ENCODE results near the gene MMP24OS. TPM values are rescaled to one million over a fixed set of nuclear protein-coding genes. Genes with fewer than 3 reads are reported as not detected.

MMP24OS gene
- total RNA-seq, 1 experiment from 2014 or later = 42.3 TPM

- H3K4me3 Mint-ChIP-seq (ENCODE audit: unreplicated experiment) = no peak within 1 kb of the TSS
- no peaks in the 10 kb centered on the region for H3K9me3 ChIP-seq
These were observed 14.0 kb upstream of the MMP24OS start, which contains the start of gene FAM83C for GRCh38 chr20:35291654-35292503. TSS of gene FAM83C (minus strand) at chr20:35292425. CDS start at chr20:35292304, 121 bp downstream.

GRCh38 chr20:35290887-35291417 is 13.0 kb upstream of the MMP24OS start:
- H3K9me3 Mint-ChIP-seq (ENCODE audit: unreplicated experiment) = no peaks in the 10 kb centered on the region
- H3K4me1 ChIP-seq = peaks cover 26% of the 10 kb centered on the region
- DNase-seq = no peak
- H3K27me3 Mint-ChIP-seq (ENCODE audit: insufficient read depth, unreplicated experiment) = no peaks in the 10 kb centered on the region
- ChIA-PET CTCF (interaction anchor here (1.1 to 2.7 kb wide), 3 partner anchors 16 to 146 kb away, joined by 3 to 9 read pairs (median 5); no protein-coding TSS in a partner anchor), POLR2A (interaction anchor here (0.6 kb wide), 1 partner anchor 13 kb away, joined by 4 read pairs; no protein-coding TSS in a partner anchor)
- H3K36me3 Mint-ChIP-seq (ENCODE audit: insufficient read depth, unreplicated experiment) = no peaks in the 10 kb centered on the region
- H3K36me3 ChIP-seq (ENCODE audit: control insufficient read depth, insufficient read depth, low read length) = no peaks in the 10 kb centered on the region
- H3K4me3 Mint-ChIP-seq (ENCODE audit: unreplicated experiment) = no peak overlapping the region
- intact Hi-C loops (cut with micrococcal nuclease; ENCODE audit: unreplicated experiment) = no loop called here
- BruUV-seq (replicated peaks) = no TSS peak
- no peaks in the 10 kb centered on the region for H3K27me3 ChIP-seq (replicated peaks; ENCODE audit: control insufficient read depth, insufficient read depth, low read length)
- no peak overlapping the region for H3K27ac Mint-ChIP-seq (ENCODE audit: unreplicated experiment)
- no peaks in the 10 kb centered on the region for H3K9me3 ChIP-seq
- H3K4me1 Mint-ChIP-seq (ENCODE audit: low read depth, unreplicated experiment) = peaks cover 20% of the 10 kb centered on the region
- H3K4me3 ChIP-seq (ENCODE audit: low read depth, low read length) = no peak overlapping the region
- TF ChIP-seq CTCF (IDR thresholded peaks at IDR 0.05; ENCODE audit: insufficient read depth in 1 of 2, low read depth in 1 of 2, low read length in 1 of 2, severe bottlenecking in 1 of 2, unreplicated experiment in 1 of 2) = no peak

More at GRCh38 chr20:35291654-35292503, 14.0 kb upstream of the MMP24OS start, which contains the start of gene FAM83C:
- BruUV-seq (replicated peaks) = no TSS peak
- Mint-ChIP-seq H3K4me1 (ENCODE audit: low read depth, unreplicated experiment) (peaks cover 17% of the 10 kb centered on the region), H3K9me3 (ENCODE audit: unreplicated experiment) (no peaks in the 10 kb centered on the region), H3K27ac (ENCODE audit: unreplicated experiment) (no peak within 1 kb of the TSS), H3K27me3 (ENCODE audit: insufficient read depth, unreplicated experiment) (no peaks in the 10 kb centered on the region), H3K36me3 (ENCODE audit: insufficient read depth, unreplicated experiment) (no peaks in the 10 kb centered on the region)
- POLR2A ChIA-PET = no interaction called here
- peaks cover 17% of the 10 kb centered on the region for H3K4me1 ChIP-seq
- no peak within 1 kb of the TSS for H3K4me3 ChIP-seq (ENCODE audit: low read depth, low read length)
- H3K36me3 ChIP-seq (ENCODE audit: control insufficient read depth, insufficient read depth, low read length) = no peaks in the 10 kb centered on the region
- H3K27me3 ChIP-seq (replicated peaks; ENCODE audit: control insufficient read depth, insufficient read depth, low read length) = no peaks in the 10 kb centered on the region
- DNase-seq = no peak
- intact Hi-C loops (cut with micrococcal nuclease; ENCODE audit: unreplicated experiment) = no loop called here
- no peak for TF ChIP-seq CTCF (IDR thresholded peaks at IDR 0.05; ENCODE audit: insufficient read depth in 1 of 2, low read depth in 1 of 2, low read length in 1 of 2, severe bottlenecking in 1 of 2, unreplicated experiment in 1 of 2)
- CTCF ChIA-PET = interaction anchor here (0.6 kb wide), 1 partner anchor 144 kb away, joined by 3 read pairs; no protein-coding TSS in a partner anchor

- POLR2A ChIA-PET = no interaction called here
- no peak overlapping the region for H3K4me3 ChIP-seq (ENCODE audit: low read depth, low read length)
- Mint-ChIP-seq H3K4me1 (ENCODE audit: low read depth, unreplicated experiment) (peaks cover 24% of the 10 kb centered on the region), H3K27ac (ENCODE audit: unreplicated experiment) (no peak overlapping the region), H3K27me3 (ENCODE audit: insufficient read depth, unreplicated experiment) (no peaks in the 10 kb centered on the region), H3K36me3 (ENCODE audit: insufficient read depth, unreplicated experiment) (no peaks in the 10 kb centered on the region), H3K4me3 (ENCODE audit: unreplicated experiment) (no peak overlapping the region), H3K9me3 (ENCODE audit: unreplicated experiment) (no peaks in the 10 kb centered on the region)
- DNase-seq = no peak
- no TSS peak for BruUV-seq (replicated peaks)
- H3K36me3 ChIP-seq (ENCODE audit: control insufficient read depth, insufficient read depth, low read length) = no peaks in the 10 kb centered on the region
- H3K9me3 ChIP-seq = no peaks in the 10 kb centered on the region
- intact Hi-C loops (cut with micrococcal nuclease; ENCODE audit: unreplicated experiment) = no loop called here
- no peaks in the 10 kb centered on the region for H3K27me3 ChIP-seq (replicated peaks; ENCODE audit: control insufficient read depth, insufficient read depth, low read length)
- CTCF ChIA-PET = interaction anchor here (0.6 to 2.7 kb wide), 5 partner anchors 16 to 727 kb away, joined by 3 to 9 read pairs (median 4); no protein-coding TSS in a partner anchor
- H3K4me1 ChIP-seq = peaks cover 33% of the 10 kb centered on the region
- TF ChIP-seq CTCF (IDR thresholded peaks at IDR 0.05; ENCODE audit: insufficient read depth in 1 of 2, low read depth in 1 of 2, low read length in 1 of 2, severe bottlenecking in 1 of 2, unreplicated experiment in 1 of 2) = no peak
These were observed 12.4 kb upstream of the MMP24OS start for GRCh38 chr20:35290186-35290886.
